ENCODE data around the gene DNAJC30.
A peak's percentile ranks its signal among the peaks of the same experiment; 100 is the strongest.

Gene DNAJC30

GRCh38 chr7:73638911-73639310, 44.3 kb downstream of the DNAJC30 start:
- peaks cover 0 to 3% of the 10 kb centered on the region in 2 donors for H3K9me3 ChIP-seq (replicated peaks in 1 of 2; ENCODE audit: control insufficient read depth in 2 of 2, insufficient read depth in 1 of 2, low read depth in 1 of 2, low read length in 2 of 2)
- no CpG with 5 or more reads among the region's 3 CpGs for WGBS, 2 donors (ENCODE audit: extremely low coverage in 2 of 2, insufficient read length in 2 of 2, insufficient replicate concordance in 1 of 2)
- H2AK5ac ChIP-seq (ENCODE audit: low read depth, low read length): no peak overlapping the region
- H3K9ac ChIP-seq (ENCODE audit: low read depth, low read length, poor library complexity): no peak overlapping the region
- no peak overlapping the region for H2BK120ac ChIP-seq (ENCODE audit: low read depth, low read length)
- no peak overlapping the region for H3K4me2 ChIP-seq (ENCODE audit: insufficient read depth, low read length, poor library complexity, severe bottlenecking)
- H3K14ac ChIP-seq (ENCODE audit: low read length): no peak overlapping the region
- H3K18ac ChIP-seq (ENCODE audit: low read length): no peak overlapping the region
- peaks cover 0 to 5% of the 10 kb centered on the region in 2 donors for H3K4me1 ChIP-seq (ENCODE audit: control insufficient read depth in 2 of 2, insufficient read depth in 1 of 2, low read depth in 1 of 2, low read length in 2 of 2)
- H2AFZ ChIP-seq (ENCODE audit: low read length): no peak overlapping the region
- no peak overlapping the region for H2BK12ac ChIP-seq (ENCODE audit: low read length)
- H3K4ac ChIP-seq (ENCODE audit: low read length): no peak overlapping the region
- H3K27ac ChIP-seq (replicated peaks; ENCODE audit: low read length): no peak overlapping the region
- no peak overlapping the region for H3K23ac ChIP-seq (ENCODE audit: low read depth, low read length, poor library complexity)
- H4K8ac ChIP-seq (ENCODE audit: low read depth, low read length): no peak overlapping the region
- no peak overlapping the region for H3K4me3 ChIP-seq (ENCODE audit: low read length in 2 of 2)
- H3K27me3 ChIP-seq (ENCODE audit: control insufficient read depth in 3 of 3, insufficient read depth in 3 of 3, low read depth in 1 of 3, low read length in 3 of 3): peaks cover 0 to 2% (median 0%) of the 10 kb centered on the region in 3 experiments
- no peaks in the 10 kb centered on the region for H3K36me3 ChIP-seq (replicated peaks in 1 of 2; ENCODE audit: control insufficient read depth in 2 of 2, insufficient read depth in 2 of 2, low read length in 2 of 2)
- no peak for DNase-seq (ENCODE audit: low spot score)
- H2BK15ac ChIP-seq (ENCODE audit: low read length): no peak overlapping the region
- H2BK5ac ChIP-seq (ENCODE audit: low read length): no peak overlapping the region
- H4K91ac ChIP-seq (ENCODE audit: low read depth, low read length, poor library complexity): no peak overlapping the region
- H3K79me1 ChIP-seq (ENCODE audit: low read depth, low read length): no peaks in the 10 kb centered on the region

- H2BK5ac ChIP-seq (ENCODE audit: low read length): no peak overlapping the region
- peak overlapping the region; percentile 35 for H2AFZ ChIP-seq (ENCODE audit: low read length)
- WGBS, 2 donors (ENCODE audit: extremely low coverage in 2 of 2, insufficient read length in 2 of 2, insufficient replicate concordance in 1 of 2): 100% methylated on average over 1 of the region's 8 CpGs
Observed at GRCh38 chr7:73635428-73636200, 47.6 kb downstream of the DNAJC30 start.

GRCh38 chr7:73633844-73634243, 49.4 kb downstream of the DNAJC30 start:
- Histone ChIP-seq H3K9me3 (replicated peaks in 1 of 2; ENCODE audit: control insufficient read depth in 2 of 2, insufficient read depth in 1 of 2, low read depth in 1 of 2, low read length in 2 of 2) (no peaks in the 10 kb centered on the region), H2BK12ac (ENCODE audit: low read length) (no peak overlapping the region), H3K4me1 (ENCODE audit: control insufficient read depth in 2 of 2, insufficient read depth in 1 of 2, low read depth in 1 of 2, low read length in 2 of 2) (peaks cover 0 to 5% of the 10 kb centered on the region in 2 donors), H3K79me1 (ENCODE audit: low read depth, low read length) (no peaks in the 10 kb centered on the region), H2BK120ac (ENCODE audit: low read depth, low read length) (no peak overlapping the region), H2BK5ac (ENCODE audit: low read length) (no peak overlapping the region), H2AK5ac (ENCODE audit: low read depth, low read length) (no peak overlapping the region), H3K4me2 (ENCODE audit: insufficient read depth, low read length, poor library complexity, severe bottlenecking) (no peak overlapping the region), H3K36me3 (replicated peaks in 1 of 2; ENCODE audit: control insufficient read depth in 2 of 2, insufficient read depth in 2 of 2, low read length in 2 of 2) (no peaks in the 10 kb centered on the region), H3K4ac (ENCODE audit: low read length) (no peak overlapping the region), H4K91ac (ENCODE audit: low read depth, low read length, poor library complexity) (no peak overlapping the region), H2BK15ac (ENCODE audit: low read length) (no peak overlapping the region), H2AFZ (ENCODE audit: low read length) (no peak overlapping the region), H3K14ac (ENCODE audit: low read length) (no peak overlapping the region), H3K18ac (ENCODE audit: low read length) (no peak overlapping the region), H3K27ac (replicated peaks; ENCODE audit: low read length) (no peak overlapping the region), H3K23ac (ENCODE audit: low read depth, low read length, poor library complexity) (no peak overlapping the region), H3K27me3 (ENCODE audit: control insufficient read depth in 3 of 3, insufficient read depth in 3 of 3, low read depth in 1 of 3, low read length in 3 of 3) (no peaks in the 10 kb centered on the region), H3K9ac (ENCODE audit: low read depth, low read length, poor library complexity) (no peak overlapping the region), H4K8ac (ENCODE audit: low read depth, low read length) (no peak overlapping the region), H3K4me3 (ENCODE audit: low read length in 2 of 2) (no peak overlapping the region)
- no CpG with 5 or more reads among the region's 8 CpGs for WGBS, 2 donors (ENCODE audit: extremely low coverage in 2 of 2, insufficient read length in 2 of 2, insufficient replicate concordance in 1 of 2)
- DNase-seq (ENCODE audit: low spot score): no peak

More at GRCh38 chr7:73635428-73636200, 47.6 kb downstream of the DNAJC30 start:
- Histone ChIP-seq H3K18ac (ENCODE audit: low read length) (peak overlapping the region; percentile 90), H2BK12ac (ENCODE audit: low read length) (peak overlapping the region; percentile 84), H3K36me3 (replicated peaks in 1 of 2; ENCODE audit: control insufficient read depth in 2 of 2, insufficient read depth in 2 of 2, low read length in 2 of 2) (no peaks in the 10 kb centered on the region), H3K4ac (ENCODE audit: low read length) (no peak overlapping the region), H3K4me1 (ENCODE audit: control insufficient read depth in 2 of 2, insufficient read depth in 1 of 2, low read depth in 1 of 2, low read length in 2 of 2) (peaks cover 0 to 5% of the 10 kb centered on the region in 2 donors), H3K9ac (ENCODE audit: low read depth, low read length, poor library complexity) (no peak overlapping the region), H2AK5ac (ENCODE audit: low read depth, low read length) (peak overlapping the region; percentile 8), H4K91ac (ENCODE audit: low read depth, low read length, poor library complexity) (no peak overlapping the region), H3K23ac (ENCODE audit: low read depth, low read length, poor library complexity) (no peak overlapping the region), H3K79me1 (ENCODE audit: low read depth, low read length) (no peaks in the 10 kb centered on the region), H3K27me3 (ENCODE audit: control insufficient read depth in 3 of 3, insufficient read depth in 3 of 3, low read depth in 1 of 3, low read length in 3 of 3) (no peaks in the 10 kb centered on the region), H3K4me2 (ENCODE audit: insufficient read depth, low read length, poor library complexity, severe bottlenecking) (no peak overlapping the region), H3K9me3 (replicated peaks in 1 of 2; ENCODE audit: control insufficient read depth in 2 of 2, insufficient read depth in 1 of 2, low read depth in 1 of 2, low read length in 2 of 2) (no peaks in the 10 kb centered on the region), H3K27ac (replicated peaks; ENCODE audit: low read length) (peak overlapping the region; percentile 40), H3K4me3 (ENCODE audit: low read length in 2 of 2) (no peak overlapping the region), H4K8ac (ENCODE audit: low read depth, low read length) (no peak overlapping the region), H3K14ac (ENCODE audit: low read length) (no peak overlapping the region), H2BK15ac (ENCODE audit: low read length) (no peak overlapping the region), H2BK120ac (ENCODE audit: low read depth, low read length) (peak overlapping the region; percentile 73)
- DNase-seq (ENCODE audit: low spot score): no peak

GRCh38 chr7:73633323-73633722, 49.9 kb downstream of the DNAJC30 start:
- H3K18ac ChIP-seq (ENCODE audit: low read length): no peak overlapping the region
- H3K4me1 ChIP-seq (ENCODE audit: control insufficient read depth in 2 of 2, insufficient read depth in 1 of 2, low read depth in 1 of 2, low read length in 2 of 2): peaks cover 0 to 5% of the 10 kb centered on the region in 2 donors
- H2BK5ac ChIP-seq (ENCODE audit: low read length): no peak overlapping the region
- no peak for DNase-seq (ENCODE audit: low spot score)
- no peaks in the 10 kb centered on the region for H3K9me3 ChIP-seq (replicated peaks in 1 of 2; ENCODE audit: control insufficient read depth in 2 of 2, insufficient read depth in 1 of 2, low read depth in 1 of 2, low read length in 2 of 2)
- no peak overlapping the region for H4K91ac ChIP-seq (ENCODE audit: low read depth, low read length, poor library complexity)
- H3K23ac ChIP-seq (ENCODE audit: low read depth, low read length, poor library complexity): no peak overlapping the region
- peaks cover 0 to 5% (median 0%) of the 10 kb centered on the region in 3 experiments for H3K27me3 ChIP-seq (ENCODE audit: control insufficient read depth in 3 of 3, insufficient read depth in 3 of 3, low read depth in 1 of 3, low read length in 3 of 3)
- no CpG with 5 or more reads among the region's 7 CpGs for WGBS, 2 donors (ENCODE audit: extremely low coverage in 2 of 2, insufficient read length in 2 of 2, insufficient replicate concordance in 1 of 2)
- H2AFZ ChIP-seq (ENCODE audit: low read length): no peak overlapping the region
- H3K4me2 ChIP-seq (ENCODE audit: insufficient read depth, low read length, poor library complexity, severe bottlenecking): no peak overlapping the region
- no peak overlapping the region for H3K4ac ChIP-seq (ENCODE audit: low read length)
- no peak overlapping the region for H2BK120ac ChIP-seq (ENCODE audit: low read depth, low read length)
- no peak overlapping the region for H2BK12ac ChIP-seq (ENCODE audit: low read length)
- H3K14ac ChIP-seq (ENCODE audit: low read length): no peak overlapping the region
- H2BK15ac ChIP-seq (ENCODE audit: low read length): no peak overlapping the region
- H4K8ac ChIP-seq (ENCODE audit: low read depth, low read length): no peak overlapping the region
- no peaks in the 10 kb centered on the region for H3K36me3 ChIP-seq (replicated peaks in 1 of 2; ENCODE audit: control insufficient read depth in 2 of 2, insufficient read depth in 2 of 2, low read length in 2 of 2)
- H3K79me1 ChIP-seq (ENCODE audit: low read depth, low read length): no peaks in the 10 kb centered on the region
- H3K9ac ChIP-seq (ENCODE audit: low read depth, low read length, poor library complexity): no peak overlapping the region
- no peak overlapping the region for H2AK5ac ChIP-seq (ENCODE audit: low read depth, low read length)
- no peak overlapping the region for H3K27ac ChIP-seq (replicated peaks; ENCODE audit: low read length)
- no peak overlapping the region for H3K4me3 ChIP-seq (ENCODE audit: low read length in 2 of 2)
